Common myeloid progenitor, CD34-positive (primary cell): ENCODE measurements around the gene ANKRD6.

ENCODE experiments used
- CTCF ChIA-PET: fragments of 350-600 bp; sonication (Branson Sonifier 250); formaldehyde crosslinking; loops from one replicate; lab custom pipeline; 2021; ENCODE audit warnings: antibody characterized with exemption; lab: Charles Lee
- POLR2A ChIA-PET: fragments of 350-600 bp; sonication (Branson Sonifier 250); formaldehyde crosslinking; loops from one replicate; lab custom pipeline; 2021; ENCODE audit warnings: antibody characterized with exemption; lab: Charles Lee
- DNase-seq, 3 donors: peaks; one replicate each; pipeline versions ENCODE4 v3.0.0 to v3.0.0-alpha.2; 2013
- H3K27ac ChIP-seq, 2 experiments: 1 replicate in 1 of 2; 2 replicates in 1 of 2; pipeline ENCODE4 v1.7.0; 2013; ENCODE audit warnings: inconsistent platforms in 2 of 2, low read length in 2 of 2, mild to moderate bottlenecking in 2 of 2, low read depth in 1 of 2, moderate library complexity in 1 of 2; ENCODE audit not compliant: severe bottlenecking in 2 of 2, insufficient read depth in 1 of 2, poor library complexity in 1 of 2
- H3K27me3 ChIP-seq, 5 experiments: replicated peaks in 2 of 5; 1 replicate in 3 of 5; 2 replicates in 2 of 5; pipeline versions ENCODE4 v1.6.1 to v1.7.0; 2013; ENCODE audit warnings: low read length in 4 of 5, mild to moderate bottlenecking in 2 of 5, moderate library complexity in 2 of 5, inconsistent platforms in 1 of 5; ENCODE audit not compliant: insufficient read depth in 5 of 5, control insufficient read depth in 4 of 5
- H3K36me3 ChIP-seq, 4 experiments: 1 replicate in 2 of 4; 2 replicates in 2 of 4; pipeline versions ENCODE4 v1.6.1 to v1.7.0; 2013; ENCODE audit warnings: low read length in 3 of 4, control low read depth in 1 of 4, mild to moderate bottlenecking in 1 of 4; ENCODE audit not compliant: control insufficient read depth in 4 of 4, insufficient read depth in 4 of 4
- H3K4me1 ChIP-seq, 4 experiments: 1 replicate in 3 of 4; 2 replicates in 1 of 4; pipeline versions ENCODE4 v1.6.1 to v1.7.1; 2013; ENCODE audit warnings: low read length in 3 of 4, mild to moderate bottlenecking in 3 of 4, control low read depth in 1 of 4, inconsistent platforms in 1 of 4, moderate library complexity in 1 of 4; ENCODE audit not compliant: control insufficient read depth in 4 of 4, insufficient read depth in 4 of 4; ENCODE audit errors: control extremely low read depth in 1 of 4
- H3K4me3 ChIP-seq, 7 experiments: 1 replicate in 4 of 7; 2 replicates in 3 of 7; pipeline versions ENCODE4 v1.5.1 to v1.7.0; 2013; ENCODE audit warnings: mild to moderate bottlenecking in 7 of 7, low read length in 6 of 7, moderate library complexity in 6 of 7, inconsistent platforms in 2 of 7, low read depth in 2 of 7, control low read depth in 1 of 7; ENCODE audit not compliant: insufficient read depth in 4 of 7, control insufficient read depth in 1 of 7; ENCODE audit errors: extremely low read depth in 1 of 7
- H3K9me3 ChIP-seq, 5 experiments: 1 replicate in 4 of 5; 2 replicates in 1 of 5; pipeline versions ENCODE4 v1.6.1 to v1.7.1; 2013; ENCODE audit warnings: low read length in 4 of 5, mild to moderate bottlenecking in 2 of 5, inconsistent platforms in 1 of 5, low read depth in 1 of 5, moderate library complexity in 1 of 5; ENCODE audit not compliant: control insufficient read depth in 4 of 5, insufficient read depth in 2 of 5; ENCODE audit errors: control extremely low read depth in 1 of 5
- WGBS: methylation state at CpG from one replicate; pipeline ENCODE4 v1.1.5; 2013; ENCODE audit not compliant: insufficient coverage; 5-methylcytosine and 5-hydroxymethylcytosine counted together

Gene ANKRD6

DNA sequence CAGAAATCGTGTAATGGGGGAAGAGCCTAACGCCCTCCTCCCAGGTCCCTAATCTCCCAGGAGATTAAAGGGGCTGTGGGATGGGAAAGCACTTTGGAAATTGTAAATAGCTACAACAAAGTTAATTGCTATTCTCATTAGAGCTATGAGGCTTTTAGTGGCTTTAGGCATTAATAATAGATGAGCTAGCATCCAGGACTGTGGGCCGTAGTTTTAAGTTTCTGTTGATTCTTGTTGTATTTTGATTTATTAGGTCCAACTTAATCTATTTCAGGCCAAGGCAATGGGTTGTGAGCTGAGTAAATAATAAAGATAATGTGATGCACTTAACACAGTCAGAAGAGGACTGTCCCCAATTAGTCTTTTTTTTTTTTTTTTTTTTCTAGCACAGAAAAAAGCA, 67.7 kb downstream of the ANKRD6 start:
- Histone ChIP-seq H3K36me3 (no peaks in the 10 kb centered on the region), H3K9me3 (no peaks in the 10 kb centered on the region), H3K27ac (no peak overlapping the region), H3K4me3 (no peak overlapping the region), H3K27me3 (no peaks in the 10 kb centered on the region), H3K4me1 (peaks cover 0 to 16% (median 4%) of the 10 kb centered on the region in 4 experiments)
- ChIA-PET POLR2A (no interaction called here), CTCF (interaction anchor here (1.3 kb wide), 1 partner anchor 20 kb away, joined by 3 read pairs; no protein-coding TSS in a partner anchor)
- DNase-seq, result no peak
- WGBS, result 100% methylated on average over 1 of the region's 3 CpGs

DNA sequence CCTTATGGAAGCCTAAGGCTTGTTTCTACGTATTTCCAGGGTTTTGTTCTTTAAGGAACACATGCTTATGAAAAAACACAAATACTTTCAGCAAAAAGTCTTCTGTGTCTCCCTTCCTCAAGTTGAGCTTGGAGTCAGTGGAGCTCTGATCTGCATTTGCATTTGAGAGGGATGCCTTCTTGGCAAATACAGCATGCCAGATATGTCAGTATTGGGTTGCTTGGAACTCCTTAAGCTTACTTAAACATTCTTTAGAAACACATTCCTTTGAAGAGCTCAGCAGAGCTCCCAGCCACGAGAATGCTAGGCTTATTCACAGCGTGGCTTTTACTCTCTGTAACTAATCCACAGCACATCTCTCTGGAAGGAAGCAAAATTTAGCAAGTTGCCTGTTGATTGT, 68.3 kb downstream of the ANKRD6 start:
- H3K9me3 ChIP-seq, result no peaks in the 10 kb centered on the region
- WGBS, result 100% methylated on average over 1 of the region's 3 CpGs
- ChIA-PET POLR2A (no interaction called here), CTCF (interaction anchor here (0.6 to 1.3 kb wide), 2 partner anchors 19 to 155 kb away, joined by 3 read pairs; no protein-coding TSS in a partner anchor)
- H3K4me1 ChIP-seq, result peaks cover 0 to 15% (median 3%) of the 10 kb centered on the region in 4 experiments
- H3K27ac ChIP-seq, result no peak overlapping the region
- H3K4me3 ChIP-seq, result no peak overlapping the region
- DNase-seq, result no peak
- H3K36me3 ChIP-seq, result no peaks in the 10 kb centered on the region
- no peaks in the 10 kb centered on the region for H3K27me3 ChIP-seq

DNA sequence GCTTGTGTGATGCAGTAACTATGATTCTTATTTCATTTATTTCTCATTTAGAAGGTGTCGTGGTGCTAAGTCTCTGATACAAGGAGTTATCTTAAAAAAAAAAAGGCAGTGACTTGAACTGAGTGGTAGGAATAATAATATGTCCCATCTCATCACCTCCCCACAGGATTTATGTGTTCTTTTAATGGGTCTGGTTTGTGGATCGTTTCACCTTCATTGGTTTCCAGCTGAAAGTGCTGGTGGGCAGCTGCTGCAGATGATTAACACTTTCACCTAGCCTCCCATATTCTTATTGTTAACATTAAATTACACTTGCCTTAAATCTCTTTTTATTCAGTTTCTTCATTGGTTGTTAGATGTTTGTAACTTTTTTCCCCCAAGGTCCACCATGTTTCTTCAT, 68.8 kb downstream of the ANKRD6 start:
- Histone ChIP-seq H3K9me3 (no peaks in the 10 kb centered on the region), H3K27ac (no peak overlapping the region), H3K4me1 (peaks cover 0 to 16% (median 7%) of the 10 kb centered on the region in 4 experiments), H3K27me3 (no peaks in the 10 kb centered on the region), H3K4me3 (no peak overlapping the region), H3K36me3 (no peaks in the 10 kb centered on the region)
- ChIA-PET POLR2A (no interaction called here), CTCF (interaction anchor here (0.6 to 1.3 kb wide), 3 partner anchors 14 to 156 kb away, joined by 3 to 4 read pairs (median 3); no protein-coding TSS in a partner anchor)
- no peak for DNase-seq
- no CpG with 5 or more reads among the region's 2 CpGs for WGBS

DNA sequence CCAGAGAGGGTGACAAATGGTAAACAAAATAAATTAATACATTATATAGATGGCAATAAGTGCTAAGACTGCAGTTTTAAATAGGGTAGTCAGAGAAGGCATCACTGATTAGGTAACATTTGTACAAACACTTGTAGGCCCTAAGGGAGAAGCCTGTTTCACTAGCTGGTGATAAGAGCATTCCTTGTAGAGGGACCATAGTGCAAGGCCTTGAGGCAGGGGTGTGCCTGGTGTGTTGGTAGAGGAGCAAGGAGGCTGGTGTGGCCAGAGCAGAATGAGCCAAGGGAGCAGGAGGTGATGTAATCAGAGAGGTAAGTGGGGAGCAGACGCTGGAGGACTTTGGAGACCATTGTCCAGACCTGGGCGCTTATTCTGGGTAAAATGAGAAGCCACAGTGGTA, 70.7 kb downstream of the ANKRD6 start:
- H3K27me3 ChIP-seq, result no peaks in the 10 kb centered on the region
- H3K4me3 ChIP-seq, result no peak overlapping the region
- no peaks in the 10 kb centered on the region for H3K36me3 ChIP-seq
- no peak overlapping the region for H3K27ac ChIP-seq
- ChIA-PET POLR2A (no interaction called here), CTCF (no interaction called here)
- peaks cover 0 to 13% (median 7%) of the 10 kb centered on the region in 4 experiments for H3K4me1 ChIP-seq
- no peaks in the 10 kb centered on the region for H3K9me3 ChIP-seq
- WGBS, result 100% methylated on average over 2 of the region's 2 CpGs
- no peak for DNase-seq

DNA sequence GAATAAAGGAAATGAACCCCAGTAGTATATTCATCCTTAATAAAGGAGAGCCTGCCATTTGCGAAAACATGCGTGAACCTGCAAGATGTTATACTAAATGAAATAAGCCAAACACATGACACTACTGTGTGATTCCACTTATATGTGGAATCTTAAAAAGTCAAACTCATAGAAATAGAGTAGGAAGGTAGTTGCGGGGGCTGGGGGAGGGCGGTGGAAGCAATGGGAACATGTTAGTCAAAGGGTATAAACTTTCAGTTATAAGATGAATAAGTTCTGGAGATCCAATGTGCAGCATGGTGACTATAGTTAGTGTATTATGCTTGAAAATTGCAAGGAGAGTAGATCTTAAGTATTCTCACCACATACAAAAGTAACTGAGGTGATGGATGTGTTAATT, 72.9 kb downstream of the ANKRD6 start:
- no peaks in the 10 kb centered on the region for H3K27me3 ChIP-seq
- 100% methylated on average over 2 of the region's 4 CpGs for WGBS
- no peak for DNase-seq
- H3K36me3 ChIP-seq, result no peaks in the 10 kb centered on the region
- H3K9me3 ChIP-seq, result no peaks in the 10 kb centered on the region
- ChIA-PET POLR2A (interaction anchor here (0.6 kb wide), 1 partner anchor 19 kb away, joined by 3 read pairs; no protein-coding TSS in a partner anchor), CTCF (interaction anchor here (0.7 kb wide), 1 partner anchor 9 kb away, joined by 3 read pairs; no protein-coding TSS in a partner anchor)
- H3K27ac ChIP-seq, result no peak overlapping the region
- no peak overlapping the region for H3K4me3 ChIP-seq
- H3K4me1 ChIP-seq, result peaks cover 0 to 34% (median 16%) of the 10 kb centered on the region in 4 experiments

DNA sequence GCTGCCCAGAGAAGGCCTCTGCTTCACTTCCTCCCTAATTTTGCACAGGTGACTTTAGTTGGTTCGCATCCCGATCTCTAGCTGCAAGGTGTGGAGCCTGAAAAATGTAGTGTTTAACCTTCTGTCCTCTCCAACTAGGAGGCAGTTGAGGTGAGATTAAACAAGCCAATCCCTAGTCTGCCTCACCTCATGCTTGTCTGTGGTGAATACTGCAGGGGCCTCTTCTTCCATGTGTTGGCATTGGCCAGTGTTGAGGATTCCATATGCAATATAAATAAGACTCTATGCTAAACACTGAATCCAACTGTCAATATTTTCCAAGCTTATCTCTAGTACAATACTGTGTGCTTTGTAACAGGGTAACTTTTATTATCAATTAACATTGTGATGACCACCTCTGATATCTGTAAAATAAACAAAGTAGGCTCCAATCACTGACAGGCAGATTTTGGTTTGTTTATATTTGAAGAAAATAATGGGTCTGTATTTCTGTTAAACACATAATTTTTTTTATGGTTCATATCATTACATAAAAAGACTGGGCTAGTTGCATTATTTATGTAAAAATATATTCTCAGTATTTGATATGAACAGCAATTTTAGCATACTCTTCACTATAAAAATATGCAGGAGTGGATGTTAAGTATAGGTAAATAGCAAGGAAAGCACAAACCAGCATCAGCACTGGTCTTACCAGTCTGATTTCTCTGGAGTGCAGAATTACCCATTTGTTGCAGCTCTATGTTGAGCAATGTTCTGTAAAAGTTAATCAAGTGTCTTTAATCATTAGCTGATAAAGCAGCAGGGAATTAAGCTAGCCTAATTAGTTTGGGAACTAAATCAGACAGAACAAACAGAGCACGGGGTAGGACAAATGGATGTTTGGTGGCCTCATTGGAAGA, 74.0 kb downstream of the ANKRD6 start:
- POLR2A ChIA-PET, result interaction anchor here (0.6 to 1.0 kb wide), 2 partner anchors 9 to 18 kb away, joined by 3 read pairs; no protein-coding TSS in a partner anchor
- peak in 1 of 3 donors; percentile 15 for DNase-seq
- no peaks in the 10 kb centered on the region for H3K36me3 ChIP-seq
- peaks cover 2 to 41% (median 17%) of the 10 kb centered on the region in 4 experiments for H3K4me1 ChIP-seq
- H3K27me3 ChIP-seq, result no peaks in the 10 kb centered on the region
- no peak overlapping the region for H3K27ac ChIP-seq
- WGBS, result 100% methylated on average over 1 of the region's 3 CpGs
- CTCF ChIA-PET, result interaction anchor here (0.7 to 4.6 kb wide), 2 partner anchors 10 kb away, joined by 3 to 20 read pairs; no protein-coding TSS in a partner anchor
- no peaks in the 10 kb centered on the region for H3K9me3 ChIP-seq
- H3K4me3 ChIP-seq, result no peak overlapping the region
